Karpas-422 (cell line): Measurements from ENCODE around the gene ATG101. TPM values are rescaled to one million over a fixed set of nuclear protein-coding genes. Genes with fewer than 3 reads are reported as not detected.

Source experiments
- DNase-seq: peaks from one replicate; pipeline ENCODE4 v3.0.0-alpha.2; 2015
- H2AFZ ChIP-seq: fragments of 200-600 bp; sonication (generic); 2 replicates; pipeline ENCODE4 v1.6.1; 2014; ENCODE audit warnings: antibody characterized with exemption, low read length, mixed read lengths
- H3K27ac ChIP-seq: fragments of 200-600 bp; sonication (generic); 2 replicates; pipeline ENCODE4 v1.5.1; 2014; ENCODE audit warnings: mild to moderate bottlenecking, low read length, moderate library complexity
- H3K27me3 ChIP-seq: fragments of 200-600 bp; sonication (generic); 2 replicates; pipeline ENCODE4 v1.6.1; 2014; ENCODE audit warnings: low read length, mixed read lengths
- H3K36me3 ChIP-seq: fragments of 200-600 bp; sonication (generic); 2 replicates; pipeline ENCODE4 v1.6.1; 2014; ENCODE audit warnings: low read length, mixed read lengths; ENCODE audit not compliant: insufficient read depth
- H3K4me1 ChIP-seq: fragments of 200-600 bp; sonication (generic); 2 replicates; pipeline ENCODE4 v1.6.1; 2014; ENCODE audit warnings: mild to moderate bottlenecking, low read length, mixed read lengths
- H3K4me2 ChIP-seq: fragments of 200-600 bp; sonication (generic); 2 replicates; pipeline ENCODE4 v1.6.1; 2014; ENCODE audit warnings: low read length, low read depth, mild to moderate bottlenecking; ENCODE audit not compliant: poor library complexity, severe bottlenecking
- H3K4me3 ChIP-seq: fragments of 200-600 bp; sonication (generic); 2 replicates; pipeline ENCODE4 v1.5.1; 2014; ENCODE audit warnings: mild to moderate bottlenecking, antibody characterized with exemption, low read length, mixed read lengths
- H3K79me2 ChIP-seq: fragments of 200-600 bp; sonication (generic); 2 replicates; pipeline ENCODE4 v1.6.1; 2014; ENCODE audit warnings: mild to moderate bottlenecking, low read length, mixed read lengths
- H3K9ac ChIP-seq: fragments of 200-600 bp; sonication (generic); 2 replicates; pipeline ENCODE4 v1.6.0; 2014; ENCODE audit warnings: low read length
- H3K9me2 ChIP-seq: fragments of 200-600 bp; sonication (generic), shearing (Covaris generic); replicated peaks from 2 replicates; pipeline ENCODE4 v1.6.0; 2014; ENCODE audit warnings: mild to moderate bottlenecking, low read length, moderate library complexity; ENCODE audit not compliant: insufficient read depth
- H3K9me3 ChIP-seq: fragments of 300-700, 200-600 bp; sonication (generic); 2 replicates; pipeline ENCODE4 v1.6.1; 2014; ENCODE audit warnings: low read length, mixed read lengths
- H4K20me1 ChIP-seq: fragments of 200-600 bp; sonication (generic); 2 replicates; pipeline ENCODE4 v1.6.1; 2014; ENCODE audit warnings: mild to moderate bottlenecking, antibody characterized with exemption, low read length, low read depth; ENCODE audit not compliant: insufficient read depth
- total RNA-seq: library from RNA; depleted of rRNA; stranded (reverse); fragments of >200 nt; shearing (Covaris generic); gene quantifications from 2 replicates; pipeline ENCODE4 v1.2.3, GENCODE V29; 2014; ENCODE audit warnings: low replicate concordance; rRNA removed

Gene ATG101
- total RNA-seq, 1 experiment from 2014 or later, result 31.9 TPM

DNA sequence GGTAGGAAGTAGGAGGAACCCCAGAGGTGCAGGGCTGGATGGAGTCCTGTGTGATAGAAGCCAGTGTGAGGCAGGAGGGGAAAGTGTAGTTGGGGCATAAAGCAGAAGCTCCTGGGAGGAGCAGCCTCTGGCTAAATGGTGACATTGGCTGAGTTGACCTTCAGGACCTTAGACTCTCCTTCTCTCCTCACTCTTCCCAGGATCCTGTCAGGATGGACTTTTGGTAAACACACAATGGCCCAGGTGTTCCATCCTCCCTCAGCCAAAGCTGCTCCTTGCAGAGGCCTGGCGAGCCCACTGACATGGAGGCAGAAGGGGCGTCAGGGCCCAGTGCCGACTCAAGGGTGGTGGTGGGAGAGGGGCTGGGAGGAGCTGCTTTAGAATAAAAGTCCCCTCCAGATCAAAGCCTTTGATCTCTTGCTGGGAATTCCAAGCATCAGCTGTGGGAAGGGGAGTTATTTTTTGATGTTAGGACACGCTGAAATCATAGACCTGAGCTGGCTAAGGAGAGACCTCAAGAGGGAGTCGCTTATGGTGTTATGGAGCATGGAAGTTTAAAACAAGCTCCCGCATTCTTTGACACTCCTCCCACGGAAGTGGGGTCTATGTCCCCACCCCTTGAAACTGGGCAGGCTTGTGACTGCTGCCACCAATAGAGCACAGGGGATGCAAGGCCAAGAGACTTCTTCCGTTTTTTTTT is 53.9 kb downstream of the ATG101 start:
- Histone ChIP-seq H3K4me1 (peaks cover 55% of the 10 kb centered on the region), H3K79me2 (no peaks in the 10 kb centered on the region), H3K9ac (peak overlapping the region; percentile 64), H2AFZ (peak overlapping the region; percentile 7; the same call in 1 of the 2 replicates), H3K4me2 (peak overlapping the region; percentile 62), H4K20me1 (no peaks in the 10 kb centered on the region), H3K9me2 (no peaks in the 10 kb centered on the region), H3K27me3 (no peaks in the 10 kb centered on the region), H3K9me3 (no peaks in the 10 kb centered on the region), H3K27ac (peak overlapping the region; percentile 70), H3K36me3 (no peaks in the 10 kb centered on the region), H3K4me3 (0 out of 2 replicates have a peak overlapping the region, but pooled peaks have one; percentile 31)
- peak; percentile 94 for DNase-seq

- Histone ChIP-seq H3K4me3 (no peak overlapping the region), H3K27ac (no peak overlapping the region), H2AFZ (no peak overlapping the region), H4K20me1 (no peaks in the 10 kb centered on the region), H3K9ac (no peak overlapping the region), H3K4me1 (peaks cover 39% of the 10 kb centered on the region), H3K4me2 (no peak overlapping the region), H3K9me3 (no peaks in the 10 kb centered on the region), H3K36me3 (no peaks in the 10 kb centered on the region), H3K9me2 (no peaks in the 10 kb centered on the region), H3K79me2 (no peaks in the 10 kb centered on the region), H3K27me3 (no peaks in the 10 kb centered on the region)
- peak; percentile 34 for DNase-seq
Measured at GRCh38 chr12:52125476-52125900, 55.7 kb downstream of the ATG101 start.

DNA sequence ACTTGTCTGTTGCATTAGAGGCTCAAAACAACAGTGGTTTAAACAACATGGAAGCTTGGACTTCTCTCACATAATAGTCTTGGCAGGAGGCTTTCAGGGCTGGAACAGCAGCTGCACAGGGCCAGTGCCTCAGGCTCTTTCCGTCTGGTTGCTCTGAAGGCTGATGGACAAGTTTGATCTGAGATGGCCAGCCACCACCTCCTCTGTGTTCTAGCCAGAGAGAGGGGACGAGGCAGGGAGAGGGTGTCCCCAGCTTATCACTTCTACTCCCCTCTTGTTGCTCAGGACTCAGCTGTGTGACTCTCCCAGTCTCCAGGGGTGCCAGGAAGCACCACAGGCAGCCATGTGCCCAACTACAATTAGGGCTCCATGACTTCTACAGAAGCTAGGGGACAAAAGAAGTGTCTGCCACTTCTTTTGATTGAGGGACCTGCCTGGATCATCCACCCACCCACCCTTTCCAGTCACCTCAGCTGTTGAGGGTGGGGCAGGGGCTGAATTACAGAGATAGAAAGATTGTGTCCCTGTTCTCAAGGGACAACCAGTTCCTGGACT is 56.3 kb downstream of the ATG101 start:
- Histone ChIP-seq H3K27me3 (no peaks in the 10 kb centered on the region), H4K20me1 (no peaks in the 10 kb centered on the region), H3K9ac (no peak overlapping the region), H3K9me2 (no peaks in the 10 kb centered on the region), H3K79me2 (no peaks in the 10 kb centered on the region), H3K4me2 (no peak overlapping the region), H3K4me3 (no peak overlapping the region), H3K36me3 (no peaks in the 10 kb centered on the region), H3K27ac (no peak overlapping the region), H3K9me3 (no peaks in the 10 kb centered on the region), H2AFZ (no peak overlapping the region), H3K4me1 (peaks cover 32% of the 10 kb centered on the region)
- peak; percentile 32 for DNase-seq

Other genes starting within 250 kb of the ATG101 start
- gene FIGNL2, start 221.3 kb upstream of the ATG101 start, total RNA-seq, result not detected in 2 replicates
- gene ANKRD33, start 181.9 kb upstream of the ATG101 start, total RNA-seq, result not detected in 2 replicates
- not detected in 2 replicates for gene ACVRL1, start 162.5 kb upstream of the ATG101 start, total RNA-seq
- 2.4 and 3.9 TPM in 2 replicates for gene ACVR1B, start 118.3 kb upstream of the ATG101 start, total RNA-seq
- gene TAMALIN, start 63.0 kb upstream of the ATG101 start, total RNA-seq, result 0.47 TPM in 1 of 2 replicates, not detected in the other
- gene NR4A1, start 18.5 kb upstream of the ATG101 start, total RNA-seq, result 11.7 and 26.9 TPM in 2 replicates
- gene SMIM41, start 9.7 kb downstream of the ATG101 start, total RNA-seq, result 0.75 TPM in 1 of 2 replicates, not detected in the other
- not detected in 2 replicates for gene KRT80, start 122.0 kb downstream of the ATG101 start, total RNA-seq
- gene KRT7, start 163.3 kb downstream of the ATG101 start, total RNA-seq, result not detected in 2 replicates
- not detected in 2 replicates for gene KRT86, start 204.7 kb downstream of the ATG101 start, total RNA-seq
- gene KRT81, start 221.6 kb downstream of the ATG101 start, total RNA-seq, result not detected in 2 replicates